Mammary epithelial cell (primary cell): Measurements from ENCODE around the gene GMCL1.

Source experiments
- CTCF ChIP-seq, 2 donors: IDR thresholded peaks in 1 of 2; conservative IDR thresholded peaks in 1 of 2; 2 replicates each; pipeline ENCODE4 v1.5.1; 2011 to 2012; ENCODE audit warnings: inconsistent platforms in 2 of 2, low read length in 2 of 2, mild to moderate bottlenecking in 2 of 2, control low read depth in 1 of 2, low read depth in 1 of 2; ENCODE audit not compliant: insufficient read depth in 1 of 2; ENCODE audit errors: extremely low read depth in 1 of 2
- EZH2 ChIP-seq: IDR thresholded peaks from 2 replicates; pipeline ENCODE4 v1.6.1; 2012; ENCODE audit warnings: low read length, inconsistent platforms, borderline replicate concordance

GRCh38 chr2:69830045-69830905, 815 bp downstream of the GMCL1 start:
- TF ChIP-seq EZH2 (no peak), CTCF (conservative IDR thresholded peaks at IDR 0.05 in 1 of 2, IDR thresholded peaks at IDR 0.05 in 1 of 2; ENCODE audit: extremely low read depth in 1 of 2, insufficient read depth in 1 of 2, low read depth in 1 of 2, low read length in 2 of 2) (no peak)
